Measurements from ENCODE around the gene HLF.

The HLF gene

DNA sequence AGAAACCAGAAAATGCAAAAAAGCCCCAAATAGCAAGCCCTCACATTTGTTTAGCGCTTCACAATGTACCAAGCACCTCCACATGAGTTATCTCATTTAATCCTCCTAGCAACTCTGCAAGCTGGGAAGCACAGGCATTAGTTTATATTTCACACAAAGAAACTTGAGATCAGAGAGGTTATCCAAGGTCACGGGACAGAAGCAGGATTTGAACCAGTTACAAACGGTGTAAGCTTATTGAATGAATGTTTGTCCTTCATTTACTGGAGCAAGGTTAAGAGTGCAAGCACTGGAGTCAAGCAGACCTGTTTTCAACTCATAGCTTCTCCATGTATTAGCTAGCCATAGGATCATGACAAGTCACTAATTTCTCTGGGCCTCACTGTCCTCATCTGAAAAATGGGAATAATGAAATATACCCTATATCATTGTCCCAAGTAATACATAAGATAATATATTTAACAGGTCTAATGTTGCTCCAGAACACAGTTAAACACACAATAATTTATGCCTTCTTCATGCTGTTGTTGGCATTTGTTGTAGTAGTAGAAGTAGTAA is 6.1 kb upstream of the HLF start:
- DNase-seq: no peak

DNA sequence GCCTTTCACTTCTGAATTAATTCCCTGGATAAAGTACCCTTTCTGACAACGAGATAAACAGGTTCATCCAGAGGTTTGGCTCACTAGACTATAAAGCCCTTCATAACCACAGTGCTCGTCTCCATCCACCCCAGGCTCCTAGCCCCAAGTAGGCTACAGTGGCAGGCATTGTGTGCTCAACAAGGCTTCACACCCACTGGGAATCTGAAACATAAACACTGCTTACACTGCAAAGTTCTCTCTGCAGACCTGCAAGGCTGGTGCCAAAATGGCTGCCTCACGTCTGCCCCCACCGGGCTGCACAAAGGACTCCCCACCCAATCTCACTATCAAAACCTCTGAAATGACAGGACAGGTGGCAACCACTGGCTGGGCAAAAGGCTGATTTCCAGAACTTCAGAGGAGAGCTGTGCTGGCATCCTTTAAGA is 5.1 kb upstream of the HLF start:
- DNase-seq: no peak

DNA sequence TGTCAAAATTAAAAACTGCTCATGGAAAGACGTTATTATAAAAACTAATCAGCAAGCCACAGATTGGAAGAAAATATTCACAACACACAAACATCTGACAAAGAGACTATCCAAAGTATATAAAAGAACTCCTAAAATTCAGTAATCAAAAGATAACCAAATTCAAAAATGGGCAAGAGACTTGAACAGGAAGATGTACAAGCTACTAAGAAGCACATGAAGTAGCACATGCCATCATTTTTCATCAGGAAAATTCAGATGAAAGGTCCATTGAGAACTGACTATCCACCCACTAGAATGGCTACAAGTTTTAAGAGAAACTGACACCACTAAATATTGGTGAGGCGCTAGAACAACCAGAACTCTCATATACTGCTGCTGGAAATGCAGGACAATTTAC is 3.4 kb upstream of the HLF start:
- DNase-seq: no peak

DNA sequence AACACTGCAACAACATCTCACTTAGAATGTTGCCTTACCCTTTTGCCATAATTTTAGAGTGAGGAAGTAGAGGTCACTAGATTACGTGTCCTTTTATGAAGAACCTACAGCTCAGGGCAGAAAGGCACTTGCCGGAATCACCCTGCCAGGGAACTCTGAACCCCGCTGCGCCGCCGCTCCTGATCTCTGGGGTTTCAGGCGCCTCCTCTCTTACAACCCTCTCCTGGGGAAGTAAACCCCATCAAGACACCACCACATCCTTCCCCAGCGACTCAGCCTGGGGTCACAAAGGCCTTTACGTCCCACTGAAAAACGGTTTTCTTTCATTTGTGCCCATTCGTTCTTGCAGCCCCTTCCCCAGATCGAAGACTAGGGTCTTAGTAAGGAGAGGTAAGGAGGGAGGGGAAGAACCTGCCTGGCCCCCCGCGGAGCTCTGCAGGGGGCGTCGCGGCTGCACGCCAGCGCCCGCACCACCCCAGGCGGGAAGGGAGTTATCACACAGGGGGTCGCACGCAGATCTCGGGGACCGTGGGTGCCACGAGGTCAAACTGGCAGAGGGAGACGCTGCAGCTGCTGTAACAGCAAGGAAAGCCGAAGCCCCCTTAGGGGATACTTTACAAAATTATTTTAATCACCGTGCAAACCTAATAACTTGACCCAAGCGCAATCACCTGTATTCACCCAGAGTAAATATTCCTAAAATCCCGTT is 1.0 kb upstream of the HLF start:
- DNase-seq: no peak

DNA sequence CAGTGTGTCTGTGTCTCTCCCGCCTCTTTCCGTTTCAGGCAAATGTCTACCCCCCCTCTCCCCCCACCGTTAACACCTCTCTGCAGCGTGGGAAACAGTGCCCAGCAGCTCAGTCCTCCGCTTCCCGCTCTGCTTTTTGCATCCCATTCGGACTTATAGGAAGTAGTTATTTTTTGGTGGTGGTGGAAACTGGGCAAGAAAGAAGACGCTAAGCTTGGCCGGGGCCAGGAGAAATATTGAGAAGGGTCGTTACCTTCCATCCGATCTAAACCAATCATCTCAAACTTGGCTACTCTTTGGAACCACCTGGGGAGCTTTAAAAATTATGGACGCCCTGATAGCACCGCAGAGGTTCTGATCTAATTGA is 499 bp upstream of the HLF start:
- DNase-seq: no peak

DNA sequence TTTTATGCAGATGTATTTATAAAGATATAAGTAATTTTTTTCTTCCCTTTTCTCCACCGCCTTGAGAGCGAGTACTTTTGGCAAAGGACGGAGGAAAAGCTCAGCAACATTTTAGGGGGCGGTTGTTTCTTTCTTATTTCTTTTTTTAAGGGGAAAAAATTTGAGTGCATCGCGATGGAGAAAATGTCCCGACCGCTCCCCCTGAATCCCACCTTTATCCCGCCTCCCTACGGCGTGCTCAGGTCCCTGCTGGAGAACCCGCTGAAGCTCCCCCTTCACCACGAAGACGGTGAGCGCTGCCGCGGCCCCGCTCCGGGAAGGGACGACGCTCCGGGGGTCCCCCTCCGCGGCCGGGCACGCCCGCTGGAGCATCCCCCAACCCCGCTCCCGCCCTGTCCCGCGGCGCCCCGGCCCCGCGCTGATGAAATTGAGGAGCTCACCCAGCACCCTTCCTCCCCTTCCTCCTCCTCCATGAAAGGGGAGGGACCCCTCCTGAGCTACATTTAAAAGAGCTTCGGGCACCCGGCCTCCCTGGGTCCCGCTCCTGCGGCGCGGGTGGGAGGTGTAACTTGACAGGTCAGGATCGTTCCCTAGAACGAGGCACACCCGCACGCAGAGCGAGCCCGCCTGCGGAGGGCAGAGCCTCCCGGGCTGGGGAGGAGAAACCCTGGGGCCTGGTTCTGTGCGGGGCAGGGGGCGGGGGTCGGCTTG is 706 bp downstream of the HLF start:
- no peak for DNase-seq

DNA sequence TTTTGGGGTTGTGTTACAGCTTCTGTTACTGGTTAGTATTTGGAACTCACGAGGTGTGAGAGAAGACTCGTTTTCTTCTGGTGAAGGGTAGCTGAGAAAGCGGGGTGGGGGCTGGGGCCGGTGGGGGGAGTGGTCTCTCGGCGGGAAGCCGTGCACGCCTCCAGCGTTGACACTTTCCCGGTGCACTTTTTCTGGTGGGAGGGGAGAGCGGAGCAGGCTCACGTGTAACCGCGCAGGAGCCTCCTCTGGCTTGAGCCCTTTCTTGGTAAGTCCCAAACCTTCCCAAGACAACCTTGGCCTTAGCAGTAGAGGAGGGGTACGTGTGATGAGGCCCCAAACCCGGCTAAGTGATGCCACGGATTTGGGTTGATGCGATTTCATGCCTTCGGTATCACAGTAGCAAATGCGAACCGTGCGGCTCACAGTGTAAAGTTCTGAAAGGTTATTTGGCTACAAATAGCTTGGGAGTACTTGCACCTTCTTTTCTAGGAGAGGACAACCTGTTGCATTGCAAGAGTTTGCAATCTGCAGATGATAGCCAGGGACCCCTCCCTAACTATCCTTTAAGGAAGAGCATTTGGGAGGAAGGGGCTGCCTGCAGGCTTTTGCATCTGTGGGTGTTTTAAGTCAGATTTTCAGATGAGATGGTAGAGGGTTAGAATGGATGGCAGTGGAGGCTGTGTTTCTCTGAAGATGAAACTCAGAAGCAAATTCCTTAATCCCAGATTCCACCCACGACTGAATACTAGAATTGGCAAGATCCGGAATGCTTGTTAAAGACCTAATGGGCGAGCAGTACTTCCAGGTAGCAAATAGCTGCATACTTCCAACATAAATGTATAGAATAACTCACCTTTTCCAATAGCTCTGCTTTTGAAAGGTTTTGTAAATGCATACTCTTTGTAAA is 1.5 kb downstream of the HLF start:
- DNase-seq: no peak

DNA sequence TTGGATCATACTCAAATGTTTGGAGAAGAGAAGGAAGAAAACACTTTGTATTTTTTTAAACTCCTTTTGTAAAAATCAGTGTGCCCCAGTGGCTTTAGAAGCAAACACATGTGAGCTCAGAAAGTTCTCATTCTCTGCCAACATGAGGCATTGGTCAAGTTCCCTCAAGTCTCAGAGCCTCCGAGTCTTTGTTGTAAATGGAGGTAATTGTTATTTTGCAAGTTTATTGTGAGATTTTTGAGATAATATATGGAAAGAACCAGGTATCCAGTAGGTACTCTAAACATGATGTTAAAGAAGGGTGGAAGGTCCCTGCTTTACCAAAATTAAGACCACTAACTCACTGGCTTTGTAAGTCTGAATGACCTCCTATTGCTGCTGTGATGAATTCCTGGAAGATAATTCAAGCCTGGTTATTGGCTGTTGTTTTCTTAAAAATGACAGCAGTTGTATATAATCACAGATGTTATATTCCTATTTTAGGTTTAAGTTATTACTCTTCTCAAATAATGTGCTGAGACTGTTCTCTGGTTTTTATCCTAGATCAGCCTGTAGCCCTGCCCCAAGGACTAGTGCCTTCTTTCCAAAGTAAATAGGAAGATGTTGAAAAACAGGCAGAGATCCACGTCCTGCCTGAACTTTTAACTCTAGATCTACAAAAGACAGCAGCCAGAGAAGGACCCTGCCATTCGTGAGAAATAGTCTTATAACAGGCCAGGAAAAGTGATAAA is 2.4 kb downstream of the HLF start:
- DNase-seq: no peak

DNA sequence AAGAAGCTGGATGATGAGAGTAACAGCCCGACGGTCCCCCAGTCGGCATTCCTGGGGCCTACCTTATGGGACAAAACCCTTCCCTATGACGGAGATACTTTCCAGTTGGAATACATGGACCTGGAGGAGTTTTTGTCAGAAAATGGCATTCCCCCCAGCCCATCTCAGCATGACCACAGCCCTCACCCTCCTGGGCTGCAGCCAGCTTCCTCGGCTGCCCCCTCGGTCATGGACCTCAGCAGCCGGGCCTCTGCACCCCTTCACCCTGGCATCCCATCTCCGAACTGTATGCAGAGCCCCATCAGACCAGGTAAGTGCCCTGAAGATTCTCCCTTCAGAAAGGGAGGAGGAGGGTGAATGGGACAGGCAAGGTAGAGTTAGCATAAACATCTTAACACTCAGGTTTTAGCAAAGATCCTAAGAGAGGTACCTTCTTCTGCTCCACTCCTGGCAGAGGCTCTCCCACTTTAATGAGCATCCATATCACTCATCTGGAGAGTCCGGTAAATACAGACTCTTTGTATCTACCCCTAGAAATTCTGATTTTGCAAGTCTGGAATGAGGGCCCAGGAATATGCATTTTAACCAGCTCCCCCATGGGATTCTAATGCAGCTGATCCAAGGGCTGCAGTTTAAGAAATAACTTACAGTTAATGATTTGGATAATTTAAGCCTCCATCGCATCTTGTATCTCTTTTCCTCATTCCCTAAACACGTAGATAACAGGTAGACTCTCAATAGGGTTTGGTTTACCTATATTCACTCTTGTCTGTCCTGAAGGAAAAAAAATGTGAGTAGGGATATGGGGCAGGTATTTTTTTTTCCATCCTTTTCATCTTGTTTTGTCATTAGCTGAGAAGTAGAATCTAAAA is 3.3 kb downstream of the HLF start:
- DNase-seq: no peak

DNA sequence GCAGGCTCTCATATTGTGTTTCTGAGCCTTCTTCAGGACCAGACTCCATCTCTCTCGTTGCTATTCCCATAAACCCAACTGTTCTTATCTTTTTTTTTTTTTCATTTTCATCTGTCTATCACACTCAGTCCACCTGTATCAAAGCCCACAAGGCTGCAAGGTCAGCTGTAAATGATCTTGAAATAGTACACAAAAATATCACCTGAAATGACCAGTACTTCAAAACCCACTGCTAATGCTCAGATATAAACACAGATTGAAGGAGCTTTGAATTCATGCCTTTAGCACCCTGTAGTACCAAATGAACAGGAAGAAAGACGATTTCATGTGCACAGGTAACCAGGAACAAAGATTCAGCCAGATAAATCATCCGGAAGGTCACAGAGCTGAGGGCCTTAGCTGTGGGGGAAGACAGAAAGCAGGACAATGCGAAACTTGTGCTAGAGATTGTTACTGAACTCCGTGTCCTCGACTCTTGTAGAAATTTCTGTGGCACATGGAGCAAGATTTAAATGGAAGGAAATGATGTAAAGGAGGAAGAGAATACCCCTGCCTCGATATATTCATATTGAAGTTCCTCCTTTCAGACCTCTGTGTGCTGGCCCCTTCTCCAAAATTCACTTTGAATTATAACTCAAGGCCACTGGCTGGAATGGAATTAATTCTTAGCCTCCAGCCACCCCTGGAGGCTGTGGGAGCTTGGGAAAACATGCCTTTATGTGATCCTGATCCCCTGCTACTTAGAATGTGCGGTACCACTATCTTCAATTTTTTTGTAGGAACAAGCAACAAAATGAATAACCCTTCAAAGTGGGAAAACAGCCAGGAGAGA is 4.1 kb downstream of the HLF start:
- no peak for DNase-seq

DNA sequence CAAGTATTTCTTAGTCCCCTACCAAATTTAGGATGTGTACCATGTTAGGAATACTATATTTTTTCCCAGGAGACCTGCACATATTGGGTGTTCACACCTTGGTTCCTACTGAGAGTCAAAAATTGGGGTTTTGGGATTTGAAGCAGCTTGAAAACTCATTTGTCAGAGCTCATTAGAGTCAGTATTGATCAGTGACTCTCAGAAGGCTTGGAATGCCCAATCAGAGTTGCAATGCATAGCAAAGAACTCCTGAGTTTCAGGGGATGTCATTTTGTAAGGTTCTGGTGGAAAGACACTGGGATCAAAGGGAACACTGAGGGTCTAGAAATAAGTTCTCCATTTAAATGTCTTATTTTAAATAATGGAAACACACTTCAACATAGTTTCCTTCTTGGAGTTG is 5.1 kb downstream of the HLF start:
- no peak for DNase-seq

DNA sequence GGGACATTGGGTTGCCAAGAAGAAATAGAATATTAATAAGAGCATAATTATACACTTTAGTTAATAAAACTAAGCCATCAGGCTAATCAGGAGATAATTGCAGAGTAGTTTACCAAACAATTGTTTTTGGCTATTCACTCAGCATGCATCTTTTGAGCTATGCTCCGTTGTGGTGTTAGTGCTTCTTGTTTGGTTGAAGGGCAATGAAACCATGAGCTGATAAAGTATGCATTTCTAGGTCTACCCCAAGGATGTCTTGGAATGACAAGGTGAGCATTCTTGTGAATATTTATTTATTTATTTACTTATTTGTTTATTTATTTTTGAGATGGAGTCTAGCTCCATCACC is 6.4 kb downstream of the HLF start:
- DNase-seq: no peak

DNA sequence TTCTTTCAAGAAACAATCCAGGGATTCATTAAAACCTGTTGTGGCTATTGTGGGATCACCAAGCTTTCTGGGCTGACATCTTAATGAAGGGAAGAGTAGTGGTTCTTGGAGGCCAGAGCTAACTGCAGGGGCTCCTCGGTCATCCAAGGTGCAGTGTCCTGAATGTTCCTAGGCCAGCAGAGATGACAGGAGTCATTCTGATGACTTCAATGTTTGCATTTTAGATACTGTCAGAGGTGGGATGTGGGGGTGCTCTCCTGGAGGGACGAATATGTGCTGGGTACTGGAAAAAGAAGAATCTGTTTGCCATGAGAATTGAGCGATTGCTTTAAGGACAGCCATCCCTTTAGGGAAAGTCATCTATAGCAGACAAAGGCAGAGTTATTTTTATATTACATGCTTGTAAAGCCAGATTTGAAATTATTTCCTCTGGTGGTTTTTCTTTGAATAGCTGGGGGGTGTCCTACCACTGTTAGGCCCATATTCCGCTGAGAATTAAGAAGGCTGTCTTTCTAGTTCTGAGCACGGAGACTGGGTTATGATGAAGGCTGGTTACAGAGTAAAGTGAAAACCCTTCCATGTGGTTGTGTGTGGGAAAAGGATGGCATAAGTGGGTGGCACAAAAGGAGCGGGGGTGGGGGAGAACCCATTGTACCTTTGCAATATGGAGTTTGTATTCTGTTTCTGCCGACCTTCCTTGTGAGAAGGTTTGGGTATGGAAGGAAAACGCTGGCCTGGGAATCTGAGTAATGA is 7.4 kb downstream of the HLF start:
- no peak for DNase-seq

DNA sequence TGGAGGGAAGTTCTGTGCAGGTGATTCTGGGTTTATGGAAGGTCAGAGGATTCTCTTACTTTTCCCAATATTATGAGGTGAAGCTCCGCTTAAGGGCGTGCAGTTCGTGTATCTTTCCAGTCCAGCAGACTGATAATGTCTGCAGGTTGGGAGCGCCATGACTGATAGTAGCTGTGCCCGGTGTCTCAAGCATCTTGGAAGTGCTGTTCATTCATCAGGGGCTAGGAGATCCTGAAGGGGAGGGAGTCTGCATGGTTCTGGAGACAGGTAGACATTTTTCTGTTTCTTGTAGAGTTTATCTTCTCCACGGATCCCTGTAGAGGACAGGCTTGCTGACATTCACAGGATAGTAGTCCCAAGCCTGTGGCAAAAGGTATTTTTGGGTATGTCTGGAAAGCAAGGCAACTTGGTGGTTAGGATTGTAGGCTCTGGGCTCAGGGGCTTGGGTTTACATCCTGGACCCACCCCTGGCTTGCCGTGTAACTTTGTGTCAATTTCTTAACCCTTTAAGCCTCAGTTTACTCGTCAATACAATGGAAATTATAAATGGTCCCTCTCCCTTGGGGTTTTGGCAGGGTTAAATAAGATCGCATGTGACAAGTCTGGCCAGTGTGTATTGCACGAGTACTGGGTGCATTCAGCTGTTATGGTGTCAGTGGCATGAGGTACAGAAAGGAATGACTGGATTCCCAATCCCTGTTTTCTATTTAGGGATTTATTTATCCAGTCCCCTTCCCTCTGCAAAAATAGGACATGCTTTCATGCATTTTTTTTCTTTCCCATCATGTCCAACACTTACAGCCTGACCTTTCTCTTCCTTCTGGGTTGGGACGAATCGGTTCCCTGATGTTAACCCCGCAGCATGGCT is 8.2 kb downstream of the HLF start:
- no peak for DNase-seq

DNA sequence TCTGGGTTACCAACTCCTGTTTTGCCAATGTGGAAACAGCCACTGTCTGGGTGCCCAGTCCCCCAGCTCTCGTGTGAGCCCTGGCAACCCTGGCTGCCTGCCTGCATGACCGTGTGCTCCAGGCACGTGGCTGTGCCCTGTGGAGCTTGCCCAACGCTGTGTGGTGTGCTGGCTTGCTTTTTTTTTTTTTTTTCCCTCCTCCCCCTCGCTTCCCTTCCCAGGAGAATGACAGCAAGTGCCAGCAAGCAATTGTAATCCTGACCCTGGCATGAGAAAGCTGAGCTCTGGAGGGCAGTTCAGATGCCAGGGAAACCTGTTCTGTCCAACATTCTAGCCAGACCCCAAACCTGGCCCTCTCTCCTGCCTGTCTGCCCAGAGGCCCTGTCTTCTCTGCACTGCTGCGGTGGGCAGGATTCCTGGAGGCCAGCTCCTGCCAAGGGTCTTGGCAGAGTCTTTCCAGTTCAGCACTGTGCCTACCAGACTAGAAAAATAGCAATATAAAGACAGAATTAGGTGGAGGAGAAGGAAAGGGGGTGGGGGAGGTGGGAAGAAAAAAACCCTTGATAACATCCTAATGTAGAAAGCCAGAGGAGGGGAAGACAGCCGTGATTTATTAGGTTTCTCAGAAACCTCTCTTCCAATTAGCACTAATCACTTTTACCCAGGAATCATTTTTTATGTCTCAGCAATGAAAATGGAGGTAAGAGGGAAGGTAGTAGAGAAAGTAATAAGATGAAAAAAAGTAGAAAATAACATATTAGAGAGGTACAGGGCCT is 9.0 kb downstream of the HLF start:
- DNase-seq: no peak

DNA sequence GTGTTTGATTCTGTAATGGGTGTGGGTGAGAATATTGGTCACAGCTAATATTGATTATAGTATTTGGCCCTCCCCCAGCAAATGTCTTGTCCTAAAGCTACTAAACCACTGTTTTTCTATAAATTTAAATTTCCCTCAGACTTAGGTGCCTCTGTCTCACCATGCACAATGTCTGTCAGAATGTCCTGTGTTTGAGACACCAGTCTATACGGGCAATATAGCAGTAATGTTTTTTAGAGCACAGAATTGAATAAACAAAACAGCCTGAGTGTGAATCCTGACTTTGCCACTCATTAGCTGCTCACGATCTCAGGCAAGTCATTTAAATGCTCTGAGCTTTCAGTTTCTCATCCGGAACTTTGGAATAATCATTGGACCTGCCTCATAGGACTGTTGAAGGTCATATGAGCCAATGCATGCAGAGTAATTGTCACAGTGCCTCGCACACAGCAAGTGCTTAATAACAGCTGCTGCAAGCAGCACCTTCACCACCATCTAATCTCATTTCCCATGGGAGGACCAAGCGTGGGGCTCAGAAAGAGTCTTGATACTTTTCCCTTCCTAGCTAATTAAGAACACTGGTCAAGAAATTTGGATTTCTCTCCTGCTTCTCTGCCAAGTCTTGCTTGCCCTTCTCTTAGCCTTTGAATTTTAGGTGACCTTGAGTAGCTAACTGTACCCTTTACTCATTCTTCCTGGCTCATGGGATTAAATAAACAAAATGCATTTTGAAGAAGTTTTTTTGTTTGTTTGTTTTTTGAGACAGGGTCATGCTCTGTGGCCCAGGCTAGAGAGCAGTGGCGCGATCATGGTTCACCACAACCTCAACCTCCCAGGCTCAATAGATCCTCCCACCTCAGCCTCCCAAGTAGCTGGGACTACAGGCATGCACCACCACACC is 9.8 kb downstream of the HLF start:
- no peak for DNase-seq
